ENCODE results near the gene PRSS38.

Gene PRSS38

DNA sequence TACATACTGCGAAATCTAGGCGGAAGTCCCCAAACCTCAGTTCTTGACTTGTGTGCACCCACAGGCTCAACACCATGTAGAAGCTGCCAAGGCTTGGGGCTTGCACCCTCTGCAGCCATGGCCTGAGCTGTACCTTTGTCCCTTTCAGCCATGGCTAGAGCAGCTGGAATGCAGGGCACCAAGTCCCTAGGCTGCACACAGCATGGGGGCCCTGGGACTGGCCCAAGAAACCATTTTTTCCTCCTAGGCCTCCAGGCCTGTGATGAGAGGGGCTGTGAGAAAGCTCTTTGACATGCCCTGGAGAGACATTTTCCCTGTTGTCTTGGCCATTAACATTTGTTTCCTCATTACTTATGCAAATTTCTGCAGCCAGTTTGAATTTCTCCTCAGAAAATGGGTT lies 1.5 kb upstream of the PRSS38 start:
- H3K27ac ChIP-seq (ENCODE audit: extremely low read depth, low read depth, low read length), result no peak overlapping the region
- ChIA-PET POLR2A (no interaction called here), CTCF (no interaction called here)
- no peaks in the 10 kb centered on the region for H3K36me3 ChIP-seq (ENCODE audit: control insufficient read depth in 2 of 2, insufficient read depth in 1 of 2, low read length in 2 of 2)
- no peaks in the 10 kb centered on the region for H3K4me1 ChIP-seq (ENCODE audit: control insufficient read depth, insufficient read depth, low read length)
- no peaks in the 10 kb centered on the region; the same call in 1 of the 2 replicates for H3K9me3 ChIP-seq (ENCODE audit: control insufficient read depth, insufficient read depth, low read depth, low read length)
- TF ChIP-seq ZNF530 (tag by site-specific recombination; IDR thresholded peaks at IDR 0.05; ENCODE audit: low read depth) (no peak), ZNF585B (tag by site-specific recombination; IDR thresholded peaks at IDR 0.05) (peak; percentile 100), ZNF48 (tag by site-specific recombination; IDR thresholded peaks at IDR 0.05) (no peak), ZNF529 (tag by site-specific recombination; IDR thresholded peaks at IDR 0.05; ENCODE audit: insufficient replicate concordance) (peak; percentile 39), ZNF555 (tag by site-specific recombination; conservative IDR thresholded peaks at IDR 0.05) (0 out of 2 replicates have a peak, but pooled peaks have one; percentile 4), ZNF416 (tag by site-specific recombination; IDR thresholded peaks at IDR 0.05) (peak; percentile 19; the same call in 1 of the 2 replicates), HOXC10 (CRISPR knock-in tag; IDR thresholded peaks at IDR 0.05) (no peak), SETDB1 (IDR thresholded peaks at IDR 0.05; ENCODE audit: insufficient read length, low read length) (peak; percentile 88), TRIM28 (IDR thresholded peaks at IDR 0.05; ENCODE audit: borderline replicate concordance, low read length) (peak; percentile 79; the same call in 1 of the 2 replicates)
- TF ChIP-seq, protein P1, sequence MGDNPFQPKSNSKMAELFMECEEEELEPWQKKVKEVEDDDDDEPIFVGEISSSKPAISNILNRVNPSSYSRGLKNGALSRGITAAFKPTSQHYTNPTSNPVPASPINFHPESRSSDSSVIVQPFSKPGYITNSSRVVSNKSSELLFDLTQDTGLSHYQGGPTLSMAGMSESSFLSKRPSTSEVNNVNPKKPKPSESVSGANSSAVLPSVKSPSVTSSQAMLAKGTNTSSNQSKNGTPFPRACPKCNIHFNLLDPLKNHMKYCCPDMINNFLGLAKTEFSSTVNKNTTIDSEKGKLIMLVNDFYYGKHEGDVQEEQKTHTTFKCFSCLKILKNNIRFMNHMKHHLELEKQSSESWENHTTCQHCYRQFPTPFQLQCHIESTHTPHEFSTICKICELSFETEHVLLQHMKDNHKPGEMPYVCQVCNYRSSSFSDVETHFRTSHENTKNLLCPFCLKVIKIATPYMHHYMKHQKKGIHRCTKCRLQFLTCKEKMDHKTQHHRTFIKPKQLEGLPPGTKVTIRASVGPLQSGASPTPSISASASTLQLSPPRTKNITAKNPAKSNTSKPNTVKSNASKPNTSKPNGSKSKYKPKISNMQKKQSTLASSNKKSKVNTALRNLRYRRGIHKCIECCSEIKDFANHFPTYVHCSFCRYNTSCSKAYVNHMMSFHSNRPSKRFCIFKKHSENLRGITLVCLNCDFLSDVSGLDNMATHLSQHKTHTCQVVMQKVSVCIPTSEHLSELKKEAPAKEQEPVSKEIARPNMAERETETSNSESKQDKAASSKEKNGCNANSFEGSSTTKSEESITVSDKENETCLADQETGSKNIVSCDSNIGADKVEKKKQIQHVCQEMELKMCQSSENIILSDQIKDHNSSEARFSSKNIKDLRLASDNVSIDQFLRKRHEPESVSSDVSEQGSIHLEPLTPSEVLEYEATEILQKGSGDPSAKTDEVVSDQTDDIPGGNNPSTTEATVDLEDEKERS (tag by site-specific recombination; IDR thresholded peaks at IDR 0.05), result peak; percentile 84
- no peak overlapping the region for H3K4me3 ChIP-seq (ENCODE audit: low read depth, low read length)

DNA sequence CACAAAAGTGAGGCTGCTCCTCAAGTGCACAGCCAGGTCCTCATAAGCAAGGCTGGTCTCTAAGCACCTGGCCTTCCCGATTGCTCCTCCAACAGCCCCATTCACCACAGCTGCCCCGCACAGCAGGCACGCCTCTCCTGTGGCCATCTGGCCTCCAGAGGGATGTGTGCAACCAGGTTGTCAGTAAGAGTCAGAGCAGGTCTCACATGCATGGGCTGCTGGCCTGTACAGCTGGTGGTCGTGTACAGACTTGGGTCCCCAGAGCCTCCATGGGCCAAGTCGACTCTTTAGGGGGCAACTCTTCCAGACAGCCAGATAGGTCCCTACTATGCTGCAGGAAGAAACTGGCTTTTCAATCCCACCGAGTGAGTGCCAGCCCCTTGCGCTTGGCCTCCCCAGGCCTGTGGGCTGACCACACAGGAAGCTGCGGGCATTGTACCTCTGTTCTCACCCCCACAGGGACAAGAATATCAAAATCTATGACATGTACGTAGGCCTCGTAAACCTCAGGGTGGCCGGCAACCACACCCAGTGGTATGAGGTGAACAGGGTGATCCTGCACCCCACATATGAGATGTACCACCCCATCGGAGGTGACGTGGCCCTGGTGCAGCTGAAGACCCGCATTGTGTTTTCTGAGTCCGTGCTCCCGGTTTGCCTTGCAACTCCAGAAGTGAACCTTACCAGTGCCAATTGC lies 1.4 kb downstream of the PRSS38 start:
- no peaks in the 10 kb centered on the region for H3K4me1 ChIP-seq (ENCODE audit: control insufficient read depth, insufficient read depth, low read length)
- TF ChIP-seq SCRT2 (tag by site-specific recombination; IDR thresholded peaks at IDR 0.05) (no peak), ZNF677 (tag by site-specific recombination; IDR thresholded peaks at IDR 0.05) (no peak), ZNF626 (tag by site-specific recombination; IDR thresholded peaks at IDR 0.05) (no peak), EGR2 (tag by site-specific recombination; IDR thresholded peaks at IDR 0.05; ENCODE audit: low read depth) (no peak), GLI2 (tag by site-specific recombination; IDR thresholded peaks at IDR 0.05; ENCODE audit: borderline replicate concordance, low read depth) (no peak), ZNF561 (tag by site-specific recombination; IDR thresholded peaks at IDR 0.05; ENCODE audit: borderline replicate concordance) (no peak), ZNF629 (tag by site-specific recombination; IDR thresholded peaks at IDR 0.05) (no peak)
- TF ChIP-seq, protein P2, sequence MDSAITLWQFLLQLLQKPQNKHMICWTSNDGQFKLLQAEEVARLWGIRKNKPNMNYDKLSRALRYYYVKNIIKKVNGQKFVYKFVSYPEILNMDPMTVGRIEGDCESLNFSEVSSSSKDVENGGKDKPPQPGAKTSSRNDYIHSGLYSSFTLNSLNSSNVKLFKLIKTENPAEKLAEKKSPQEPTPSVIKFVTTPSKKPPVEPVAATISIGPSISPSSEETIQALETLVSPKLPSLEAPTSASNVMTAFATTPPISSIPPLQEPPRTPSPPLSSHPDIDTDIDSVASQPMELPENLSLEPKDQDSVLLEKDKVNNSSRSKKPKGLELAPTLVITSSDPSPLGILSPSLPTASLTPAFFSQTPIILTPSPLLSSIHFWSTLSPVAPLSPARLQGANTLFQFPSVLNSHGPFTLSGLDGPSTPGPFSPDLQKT (IDR thresholded peaks at IDR 0.05; ENCODE audit: borderline replicate concordance, low read depth, low read length), result no peak
- no peaks in the 10 kb centered on the region for H3K36me3 ChIP-seq (ENCODE audit: control insufficient read depth in 2 of 2, insufficient read depth in 1 of 2, low read length in 2 of 2)
- H3K9me3 ChIP-seq (ENCODE audit: control insufficient read depth, insufficient read depth, low read depth, low read length), result no peaks in the 10 kb centered on the region; the same call in none of the 2 replicates
- ChIA-PET CTCF (interaction anchor here (0.6 to 0.9 kb wide), 2 partner anchors 10 to 655 kb away, joined by 3 read pairs; no protein-coding TSS in a partner anchor), POLR2A (no interaction called here)
- no peak overlapping the region for H3K27ac ChIP-seq (ENCODE audit: extremely low read depth, low read depth, low read length)
- no peak overlapping the region for H3K4me3 ChIP-seq (ENCODE audit: low read depth, low read length)

DNA sequence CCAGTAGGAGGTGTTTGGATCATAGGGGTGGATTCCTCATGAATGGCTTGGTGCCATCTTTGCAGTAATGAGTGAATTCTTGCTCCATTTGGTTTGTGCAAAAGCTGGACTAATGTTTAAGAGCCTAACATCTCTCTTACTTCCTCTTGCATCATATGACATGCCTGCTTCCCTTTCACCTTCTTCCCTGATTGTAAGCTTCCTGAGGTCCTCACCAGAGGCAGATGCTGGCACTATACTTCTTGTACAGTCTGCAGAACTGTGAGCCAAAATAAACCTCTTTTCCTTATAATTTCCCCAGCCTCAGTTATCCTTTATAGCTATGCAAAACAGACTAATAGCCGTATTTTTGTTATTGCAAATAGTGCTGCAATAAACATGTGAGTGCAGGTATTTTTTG lies 8.1 kb downstream of the PRSS38 start:
- CTCF ChIA-PET, result interaction anchor here (0.6 kb wide), 1 partner anchor 351 kb away, joined by 3 read pairs; no protein-coding TSS in a partner anchor
- H3K27ac ChIP-seq (ENCODE audit: extremely low read depth, low read depth, low read length), result no peak overlapping the region
- POLR2A ChIA-PET, result no interaction called here
- H3K4me3 ChIP-seq (ENCODE audit: low read depth, low read length), result no peak overlapping the region
- no peaks in the 10 kb centered on the region for H3K4me1 ChIP-seq (ENCODE audit: control insufficient read depth, insufficient read depth, low read length)
- no peaks in the 10 kb centered on the region for H3K36me3 ChIP-seq (ENCODE audit: control insufficient read depth in 2 of 2, insufficient read depth in 1 of 2, low read length in 2 of 2)
- no peaks in the 10 kb centered on the region; the same call in 1 of the 2 replicates for H3K9me3 ChIP-seq (ENCODE audit: control insufficient read depth, insufficient read depth, low read depth, low read length)
- TF ChIP-seq BCL11A (tag by site-specific recombination; IDR thresholded peaks at IDR 0.05; ENCODE audit: low read depth), result no peak
- TF ChIP-seq, protein P3, sequence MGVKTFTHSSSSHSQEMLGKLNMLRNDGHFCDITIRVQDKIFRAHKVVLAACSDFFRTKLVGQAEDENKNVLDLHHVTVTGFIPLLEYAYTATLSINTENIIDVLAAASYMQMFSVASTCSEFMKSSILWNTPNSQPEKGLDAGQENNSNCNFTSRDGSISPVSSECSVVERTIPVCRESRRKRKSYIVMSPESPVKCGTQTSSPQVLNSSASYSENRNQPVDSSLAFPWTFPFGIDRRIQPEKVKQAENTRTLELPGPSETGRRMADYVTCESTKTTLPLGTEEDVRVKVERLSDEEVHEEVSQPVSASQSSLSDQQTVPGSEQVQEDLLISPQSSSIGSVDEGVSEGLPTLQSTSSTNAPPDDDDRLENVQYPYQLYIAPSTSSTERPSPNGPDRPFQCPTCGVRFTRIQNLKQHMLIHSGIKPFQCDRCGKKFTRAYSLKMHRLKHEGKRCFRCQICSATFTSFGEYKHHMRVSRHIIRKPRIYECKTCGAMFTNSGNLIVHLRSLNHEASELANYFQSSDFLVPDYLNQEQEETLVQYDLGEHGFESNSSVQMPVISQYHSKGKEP (tag by site-specific recombination; IDR thresholded peaks at IDR 0.05), result no peak
- no peak for TF ChIP-seq ZBTB7A (tag by site-specific recombination; IDR thresholded peaks at IDR 0.05; ENCODE audit: low read depth)
- TF ChIP-seq ZNF324 (tag by site-specific recombination; IDR thresholded peaks at IDR 0.05), result no peak
- TF ChIP-seq ZNF335 (tag by site-specific recombination; conservative IDR thresholded peaks at IDR 0.05), result no peak
- TF ChIP-seq, protein P4, sequence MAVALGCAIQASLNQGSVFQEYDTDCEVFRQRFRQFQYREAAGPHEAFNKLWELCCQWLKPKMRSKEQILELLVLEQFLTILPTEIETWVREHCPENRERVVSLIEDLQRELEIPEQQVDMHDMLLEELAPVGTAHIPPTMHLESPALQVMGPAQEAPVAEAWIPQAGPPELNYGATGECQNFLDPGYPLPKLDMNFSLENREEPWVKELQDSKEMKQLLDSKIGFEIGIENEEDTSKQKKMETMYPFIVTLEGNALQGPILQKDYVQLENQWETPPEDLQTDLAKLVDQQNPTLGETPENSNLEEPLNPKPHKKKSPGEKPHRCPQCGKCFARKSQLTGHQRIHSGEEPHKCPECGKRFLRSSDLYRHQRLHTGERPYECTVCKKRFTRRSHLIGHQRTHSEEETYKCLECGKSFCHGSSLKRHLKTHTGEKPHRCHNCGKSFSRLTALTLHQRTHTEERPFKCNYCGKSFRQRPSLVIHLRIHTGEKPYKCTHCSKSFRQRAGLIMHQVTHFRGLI (tag by site-specific recombination; IDR thresholded peaks at IDR 0.05), result no peak
- no peak for TF ChIP-seq ZNF239 (tag by site-specific recombination; IDR thresholded peaks at IDR 0.05)
